IMR-90 (cell line): Measurements from ENCODE around the gene TMEM26. TPM values are rescaled to one million over a fixed set of nuclear protein-coding genes. Genes with fewer than 3 reads are reported as not detected.

Source experiments
- ATAC-seq: fragments of 200-7000 bp; cut with Tn5 transposase; 2 replicates; pipeline ENCODE4 v1.9.1; 2020; ENCODE audit warnings: low read depth, mild to moderate bottlenecking, moderate library complexity
- BruUV-seq: library from RNA; stranded (reverse); fragments of 400-500 nt; replicated peaks from 2 replicates; lab custom pipeline; 2021; lab: Mats Ljungman, UMichigan
- CTCF ChIA-PET: fragments of 300-600 bp; formaldehyde crosslinking; extraction: SDS; loops from one replicate; lab custom pipeline; 2021; ENCODE audit warnings: antibody characterized with exemption; lab: Yijun Ruan, JAX
- POLR2A ChIA-PET: fragments of 300-600 bp; sonication (Branson Sonifier 250); formaldehyde crosslinking; loops from one replicate; lab custom pipeline; 2022; ENCODE audit warnings: antibody characterized with exemption; ENCODE audit not compliant: unreplicated experiment; lab: Charles Lee
- DNase-seq: peaks from one replicate; pipeline ENCODE4 v3.0.0; 2013
- H2AFZ ChIP-seq: replicated peaks from 2 replicates; pipeline ENCODE3; 2013; ENCODE audit warnings: low read length, mild to moderate bottlenecking; ENCODE audit not compliant: poor library complexity
- H2AK5ac ChIP-seq: 2 replicates; pipeline ENCODE4 v1.6.1; 2013; ENCODE audit warnings: low read depth, low read length, inconsistent platforms
- H2AK9ac ChIP-seq: replicated peaks from 2 replicates; pipeline ENCODE3; 2013; ENCODE audit warnings: mild to moderate bottlenecking, low read depth, low read length, moderate library complexity; ENCODE audit not compliant: poor library complexity
- H2BK120ac ChIP-seq: 2 replicates; pipeline ENCODE4 v1.6.1; 2013; ENCODE audit warnings: low read depth, low read length, inconsistent platforms
- H2BK15ac ChIP-seq: 3 replicates; pipeline ENCODE4 v1.6.1; 2013; ENCODE audit warnings: low read depth, low read length, inconsistent platforms
- H2BK20ac ChIP-seq: 2 replicates; pipeline ENCODE4 v1.6.1; 2013; ENCODE audit warnings: low read depth, mild to moderate bottlenecking, inconsistent platforms, low read length, moderate library complexity
- H2BK5ac ChIP-seq: 2 replicates; pipeline ENCODE4 v1.6.1; 2013; ENCODE audit warnings: mild to moderate bottlenecking, low read depth, low read length, inconsistent platforms; ENCODE audit not compliant: poor library complexity, severe bottlenecking
- H3K14ac ChIP-seq: replicated peaks from 2 replicates; pipeline ENCODE4 v1.6.1; 2013; ENCODE audit warnings: low read depth, low read length, inconsistent platforms
- H3K18ac ChIP-seq: 2 replicates; pipeline ENCODE4 v1.6.1; 2013; ENCODE audit warnings: low read depth, low read length, control low read depth
- H3K23ac ChIP-seq: 2 replicates; pipeline ENCODE4 v1.6.1; 2013; ENCODE audit warnings: low read depth, low read length, inconsistent platforms
- H3K27ac ChIP-seq: 2 replicates; pipeline ENCODE4 v1.5.1; 2013; ENCODE audit warnings: mild to moderate bottlenecking, control low read depth, low read length; ENCODE audit not compliant: insufficient read depth
- H3K27me3 ChIP-seq: 2 replicates; pipeline ENCODE4 v1.6.1; 2013; ENCODE audit warnings: low read length; ENCODE audit not compliant: control insufficient read depth, insufficient read depth
- H3K36me3 ChIP-seq: 2 replicates; pipeline ENCODE4 v1.6.1; 2013; ENCODE audit warnings: low read length, mixed read lengths; ENCODE audit not compliant: control insufficient read depth, insufficient read depth
- H3K4ac ChIP-seq: 2 replicates; pipeline ENCODE4 v1.6.1; 2013; ENCODE audit warnings: low read depth, low read length, inconsistent platforms
- H3K4me1 ChIP-seq: 2 replicates; pipeline ENCODE4 v1.6.1; 2013; ENCODE audit warnings: low read length, mixed read lengths; ENCODE audit not compliant: control insufficient read depth, insufficient read depth
- H3K4me2 ChIP-seq: 2 replicates; pipeline ENCODE4 v1.6.1; 2013; ENCODE audit warnings: low read depth, mild to moderate bottlenecking, control low read depth, low read length, moderate library complexity
- H3K4me3 ChIP-seq: 2 replicates; pipeline ENCODE4 v1.5.1; 2013; ENCODE audit warnings: low read depth, mild to moderate bottlenecking, control low read depth, low read length, moderate library complexity; ENCODE audit not compliant: insufficient read depth
- H3K56ac ChIP-seq: 2 replicates; pipeline ENCODE4 v1.6.1; 2013; ENCODE audit warnings: low read length, inconsistent platforms; ENCODE audit not compliant: insufficient read depth; ENCODE audit errors: extremely low read depth
- H3K79me1 ChIP-seq, 2 experiments: 2 replicates each; pipeline ENCODE4 v1.6.1; 2013; ENCODE audit warnings: low read length in 2 of 2, inconsistent platforms in 1 of 2, low read depth in 1 of 2
- H3K9ac ChIP-seq: 2 replicates; pipeline ENCODE4 v1.6.1; 2013; ENCODE audit warnings: low read depth, low read length, control low read depth
- H3K9me1 ChIP-seq: 2 replicates; pipeline ENCODE4 v1.6.1; 2013; ENCODE audit warnings: low read length, inconsistent platforms; ENCODE audit not compliant: insufficient read depth
- H3K9me3 ChIP-seq: 2 replicates; pipeline ENCODE4 v1.6.1; 2013; ENCODE audit warnings: low read length; ENCODE audit not compliant: control insufficient read depth, insufficient read depth
- H4K20me1 ChIP-seq: 2 replicates; pipeline ENCODE4 v1.6.1; 2013; ENCODE audit warnings: low read length, inconsistent platforms; ENCODE audit not compliant: insufficient read depth
- H4K5ac ChIP-seq: 2 replicates; pipeline ENCODE4 v1.6.1; 2013; ENCODE audit warnings: mild to moderate bottlenecking, low read depth, low read length, control low read depth
- H4K8ac ChIP-seq, 2 experiments: 2 replicates each; pipeline ENCODE4 v1.6.1; 2013; ENCODE audit warnings: low read depth in 2 of 2, low read length in 2 of 2, control low read depth in 1 of 2, inconsistent platforms in 1 of 2
- H4K91ac ChIP-seq: 2 replicates; pipeline ENCODE4 v1.6.1; 2013; ENCODE audit warnings: low read depth, low read length, inconsistent platforms; ENCODE audit not compliant: insufficient read depth
- BHLHE40 ChIP-seq: fragments of 150-350 bp; IDR thresholded peaks from 2 replicates; pipeline ENCODE4 v1.6.1; 2016; ENCODE audit warnings: mild to moderate bottlenecking, low read depth, low read length
- CHD1 ChIP-seq: IDR thresholded peaks from 2 replicates; pipeline ENCODE4 v1.6.1; 2012; ENCODE audit warnings: low read depth, low read length, improper control_type of control experiment
- CTCF ChIP-seq: conservative IDR thresholded peaks from 2 replicates; pipeline ENCODE4 v1.5.1; 2012; ENCODE audit warnings: mild to moderate bottlenecking, low read depth, low read length, improper control_type of control experiment
- ELK1 ChIP-seq: fragments of 150-350 bp; IDR thresholded peaks from 2 replicates; pipeline ENCODE4 v1.6.1; 2016; ENCODE audit warnings: low read depth, mild to moderate bottlenecking, low read length, moderate library complexity, borderline replicate concordance
- MXI1 ChIP-seq: IDR thresholded peaks from 2 replicates; pipeline ENCODE4 v1.6.1; 2012; ENCODE audit warnings: low read depth, mild to moderate bottlenecking, low read length, moderate library complexity, borderline replicate concordance
- NFE2L2 ChIP-seq: fragments of 150-350 bp; IDR thresholded peaks from 2 replicates; pipeline ENCODE4 v1.6.1; 2016; ENCODE audit warnings: low read depth, mild to moderate bottlenecking, low read length
- RCOR1 ChIP-seq: IDR thresholded peaks from 2 replicates; pipeline ENCODE4 v1.6.1; 2012; ENCODE audit warnings: mild to moderate bottlenecking, low read length, improper control_type of control experiment; ENCODE audit not compliant: insufficient replicate concordance
- SMC3 ChIP-seq: fragments of 150-350 bp; IDR thresholded peaks from 2 replicates; pipeline ENCODE4 v1.6.1; 2016; ENCODE audit warnings: low read depth, mild to moderate bottlenecking, antibody characterized with exemption, low read length, moderate library complexity
- USF2 ChIP-seq: fragments of 150-350 bp; IDR thresholded peaks from 2 replicates; pipeline ENCODE4 v1.6.1; 2017; ENCODE audit warnings: mild to moderate bottlenecking, antibody characterized with exemption, low read length, low read depth
- whole genome bisulfite sequencing, 2 experiments: methylation state at CpG; one replicate each; pipeline versions ENCODE4 v1.1.5 to v1.1.7; 2013; ENCODE audit warnings: missing lambda C conversion rate in 2 of 2; ENCODE audit not compliant: insufficient read length in 1 of 2; ENCODE audit errors: extremely low coverage in 2 of 2; 5-methylcytosine and 5-hydroxymethylcytosine counted together
- dilution Hi-C: fragments of 300-500 bp; cut with HindIII; formaldehyde crosslinking; loops from one replicate; pipeline ENCODE4 v1.14.3; 2018; ENCODE audit warnings: low sequenced_read_pairs; ENCODE audit not compliant: unreplicated experiment
- in situ Hi-C: fragments of 300-500 bp; cut with MboI; formaldehyde crosslinking; loops from 3 replicates; pipeline ENCODE4 v1.14.3; 2019; ENCODE audit warnings: low sequenced_read_pairs, inconsistent platforms, mixed read lengths
- intact Hi-C: fragments of 100-400 bp; cut with micrococcal nuclease; formaldehyde crosslinking; loops from 2 replicates; pipeline ENCODE4 v1.10.0; 2022
- polyA plus RNA-seq, 3 experiments: library from polyadenylated mRNA; depleted of rRNA; stranded (reverse); fragments of >200 nt; gene quantifications; 2 replicates each; pipeline ENCODE4 v1.2.3, GENCODE V29; 2012; ENCODE audit warnings: low replicate concordance in 1 of 3
- total RNA-seq: library from RNA; depleted of rRNA; stranded (reverse); fragments of >200 nt; gene quantifications from 2 replicates; pipeline ENCODE4 v1.2.3, GENCODE V29; 2012

TMEM26 gene
- total and polyA plus RNA-seq, 2 of the 4 experiments (the other 2 are of a cell fraction), result 0.22 to 0.36 TPM

- intact Hi-C loops (no loop called here), in situ Hi-C loops (no loop called here), dilution Hi-C loops (no loop called here)
- BruUV-seq, result no TSS peak
- Histone ChIP-seq H3K4me3 (no peak overlapping the region), H2AFZ (no peak overlapping the region), H4K91ac (no peak overlapping the region), H2BK20ac (no peak overlapping the region), H2AK9ac (no peak overlapping the region), H3K4ac (no peak overlapping the region), H2AK5ac (no peak overlapping the region), H4K5ac (no peak overlapping the region), H3K9me3 (no peaks in the 10 kb centered on the region), H3K56ac (no peak overlapping the region), H3K9me1 (no peaks in the 10 kb centered on the region), H3K36me3 (no peaks in the 10 kb centered on the region), H3K4me1 (no peaks in the 10 kb centered on the region), H3K23ac (no peak overlapping the region), H3K27ac (no peak overlapping the region), H3K14ac (no peak overlapping the region), H4K8ac (no peak overlapping the region), H2BK15ac (no peak overlapping the region), H3K4me2 (no peak overlapping the region), H3K9ac (no peak overlapping the region), H2BK5ac (no peak overlapping the region), H3K27me3 (no peaks in the 10 kb centered on the region), H3K79me1 (no peaks in the 10 kb centered on the region), H4K20me1 (no peaks in the 10 kb centered on the region), H2BK120ac (no peak overlapping the region), H3K18ac (no peak overlapping the region)
- no peak for ATAC-seq
- no peak for TF ChIP-seq ELK1
- TF ChIP-seq CHD1, result no peak
- TF ChIP-seq USF2, result no peak
- no peak for TF ChIP-seq BHLHE40
- TF ChIP-seq MXI1, result no peak
- TF ChIP-seq RCOR1, result no peak
- no peak for TF ChIP-seq NFE2L2
- TF ChIP-seq CTCF, result no peak
- no peak for TF ChIP-seq SMC3
- no peak for DNase-seq
- WGBS, 2 experiments, result no CpG with 5 or more reads among the region's 4 CpGs
- ChIA-PET POLR2A (no interaction called here), CTCF (no interaction called here)
Observed at GRCh38 chr10:61390851-61391250, 62.3 kb downstream of the TMEM26 start.
